Choroid plexus epithelial cell (primary cell): ENCODE measurements around the gene CA7.
A peak's percentile ranks its signal among the peaks of the same experiment; 100 is the strongest.
"Not testable (repeated sequence)": the region's sequence is repeated elsewhere in the genome, so short reads cannot be mapped to it uniquely, and the experiment has no call there.

ENCODE experiments used
- DNase-seq: peaks from one replicate; pipeline ENCODE4 v3.0.0-alpha.2; 2010; ENCODE audit warnings: low read depth
- H3K4me3 ChIP-seq: 2 replicates; pipeline ENCODE4 v1.5.1; 2011; ENCODE audit warnings: low read depth, mild to moderate bottlenecking, control low read depth, low read length, moderate library complexity
- TF ChIP-seq, protein P1 (sequence below): conservative IDR thresholded peaks from 2 replicates; pipeline ENCODE4 v1.5.1; 2011; ENCODE audit warnings: low read depth, mild to moderate bottlenecking, control low read depth, inconsistent platforms, low read length, moderate library complexity

CA7 gene

DNA sequence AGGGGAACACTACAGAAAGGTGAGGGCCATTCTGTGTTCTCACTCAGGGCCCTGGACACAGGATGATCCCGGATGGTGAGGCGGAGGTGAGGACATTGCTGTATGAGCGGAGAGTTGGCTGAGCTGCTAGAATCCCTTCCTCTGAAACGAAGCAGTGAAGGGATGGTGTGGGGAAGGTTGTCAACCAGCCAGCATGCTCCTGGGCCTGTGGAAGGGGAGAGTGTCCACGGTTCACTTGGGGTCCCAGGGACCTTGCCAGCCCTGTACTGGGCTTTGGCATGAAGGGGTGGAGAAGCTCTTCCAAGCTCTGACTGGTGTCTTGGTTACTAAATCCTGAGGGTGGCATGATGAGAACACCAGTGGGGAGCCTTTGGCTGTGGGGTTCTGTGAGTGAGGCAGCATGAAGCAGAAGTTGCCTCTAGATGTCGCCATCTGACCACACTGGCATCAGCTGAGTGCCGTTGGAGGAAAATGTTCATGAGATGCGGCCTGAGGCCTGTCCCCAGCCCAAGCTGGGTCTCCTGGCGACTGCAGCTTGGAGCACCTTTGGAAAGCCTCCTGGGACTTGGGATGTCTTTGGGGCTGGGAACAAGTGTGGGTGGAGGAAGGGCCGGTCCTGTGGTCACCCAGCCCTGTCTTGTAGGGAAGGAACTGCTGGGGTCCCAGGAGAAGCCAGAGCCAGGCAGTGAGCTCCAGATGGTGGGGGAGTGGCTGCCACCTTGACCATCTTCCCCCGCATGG lies 50.9 kb downstream of the CA7 start:
- TF ChIP-seq, protein P1, sequence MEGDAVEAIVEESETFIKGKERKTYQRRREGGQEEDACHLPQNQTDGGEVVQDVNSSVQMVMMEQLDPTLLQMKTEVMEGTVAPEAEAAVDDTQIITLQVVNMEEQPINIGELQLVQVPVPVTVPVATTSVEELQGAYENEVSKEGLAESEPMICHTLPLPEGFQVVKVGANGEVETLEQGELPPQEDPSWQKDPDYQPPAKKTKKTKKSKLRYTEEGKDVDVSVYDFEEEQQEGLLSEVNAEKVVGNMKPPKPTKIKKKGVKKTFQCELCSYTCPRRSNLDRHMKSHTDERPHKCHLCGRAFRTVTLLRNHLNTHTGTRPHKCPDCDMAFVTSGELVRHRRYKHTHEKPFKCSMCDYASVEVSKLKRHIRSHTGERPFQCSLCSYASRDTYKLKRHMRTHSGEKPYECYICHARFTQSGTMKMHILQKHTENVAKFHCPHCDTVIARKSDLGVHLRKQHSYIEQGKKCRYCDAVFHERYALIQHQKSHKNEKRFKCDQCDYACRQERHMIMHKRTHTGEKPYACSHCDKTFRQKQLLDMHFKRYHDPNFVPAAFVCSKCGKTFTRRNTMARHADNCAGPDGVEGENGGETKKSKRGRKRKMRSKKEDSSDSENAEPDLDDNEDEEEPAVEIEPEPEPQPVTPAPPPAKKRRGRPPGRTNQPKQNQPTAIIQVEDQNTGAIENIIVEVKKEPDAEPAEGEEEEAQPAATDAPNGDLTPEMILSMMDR, result peak; percentile 95
- H3K4me3 ChIP-seq, result no peak overlapping the region
- DNase-seq, result peak; percentile 86

DNA sequence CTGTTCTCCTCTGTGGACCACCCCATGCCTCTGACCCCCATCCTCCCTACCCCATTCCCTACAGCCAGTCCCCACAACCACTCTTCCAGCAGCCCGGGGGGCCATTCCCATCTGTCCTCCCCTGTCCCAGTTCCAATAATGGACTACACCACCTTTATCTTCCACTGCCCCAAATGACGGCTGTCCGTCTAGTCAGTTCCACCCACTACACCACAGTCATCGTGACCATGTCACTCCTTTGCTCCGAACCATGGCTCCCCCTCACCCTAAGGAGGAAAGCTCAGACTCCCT lies 51.4 kb downstream of the CA7 start:
- TF ChIP-seq, protein P1, result no peak
- no peak for DNase-seq
- no peak overlapping the region for H3K4me3 ChIP-seq

DNA sequence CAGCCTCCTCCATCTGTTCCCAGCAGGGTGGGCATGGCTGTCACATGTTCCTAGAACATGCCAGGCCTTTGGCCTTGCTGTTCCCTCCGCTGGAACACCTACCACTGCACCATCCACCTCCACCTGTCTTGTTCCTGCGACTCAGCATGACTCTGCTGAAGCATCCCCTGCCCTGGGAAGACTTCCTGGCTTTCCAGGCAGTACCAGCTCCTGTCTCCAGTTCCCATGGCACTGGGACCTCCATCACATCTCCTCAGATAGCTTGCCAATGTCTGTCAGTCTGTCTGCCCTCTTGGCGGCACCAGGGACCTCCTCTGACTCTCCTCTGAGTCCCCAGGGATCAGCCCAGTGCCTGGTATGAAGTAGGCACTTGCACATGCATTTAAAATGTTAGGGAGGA lies 51.8 kb downstream of the CA7 start:
- DNase-seq, result no peak
- H3K4me3 ChIP-seq, result no peak overlapping the region
- TF ChIP-seq, protein P1, result no peak

DNA sequence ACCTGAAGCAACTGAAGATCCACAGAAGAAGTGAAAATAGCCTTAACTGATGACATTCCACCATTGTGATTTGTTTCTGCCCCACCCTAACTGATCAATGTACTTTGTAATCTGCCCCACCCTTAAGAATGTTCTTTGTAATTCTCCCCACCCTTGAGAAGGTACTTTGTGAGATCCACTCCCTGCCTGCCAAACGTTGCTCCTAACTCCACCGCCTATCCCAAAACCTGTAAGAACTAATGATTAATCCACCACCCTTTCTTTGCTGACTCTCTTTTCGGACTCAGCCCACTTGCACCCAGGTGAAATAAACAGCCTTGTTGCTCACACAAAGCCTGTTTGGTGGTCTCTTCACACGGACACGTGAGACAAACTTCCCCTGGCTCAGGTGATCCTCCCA lies 52.5 kb downstream of the CA7 start:
- not testable (repeated sequence) for H3K4me3 ChIP-seq, DNase-seq

DNA sequence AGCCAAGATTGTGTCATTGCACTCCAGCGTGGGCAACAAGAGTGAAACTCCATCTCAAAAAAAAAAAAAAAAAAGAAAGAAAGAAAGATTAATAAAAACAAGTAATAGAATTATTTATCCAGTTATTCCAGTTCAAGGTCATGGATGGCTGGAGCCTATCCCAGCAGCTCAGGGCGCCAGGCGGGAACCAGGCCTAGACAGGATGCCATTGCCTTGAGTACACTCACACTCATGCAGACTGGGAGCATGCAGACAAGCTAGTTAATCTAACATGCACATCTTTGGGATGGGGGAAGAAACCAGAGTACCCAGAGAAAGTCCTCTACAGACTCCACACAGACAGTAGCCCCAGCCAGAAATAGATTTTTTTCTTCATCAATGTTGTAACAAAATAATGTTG lies 54.0 kb downstream of the CA7 start:
- TF ChIP-seq, protein P1, result no peak
- no peak overlapping the region for H3K4me3 ChIP-seq
- no peak for DNase-seq

DNA sequence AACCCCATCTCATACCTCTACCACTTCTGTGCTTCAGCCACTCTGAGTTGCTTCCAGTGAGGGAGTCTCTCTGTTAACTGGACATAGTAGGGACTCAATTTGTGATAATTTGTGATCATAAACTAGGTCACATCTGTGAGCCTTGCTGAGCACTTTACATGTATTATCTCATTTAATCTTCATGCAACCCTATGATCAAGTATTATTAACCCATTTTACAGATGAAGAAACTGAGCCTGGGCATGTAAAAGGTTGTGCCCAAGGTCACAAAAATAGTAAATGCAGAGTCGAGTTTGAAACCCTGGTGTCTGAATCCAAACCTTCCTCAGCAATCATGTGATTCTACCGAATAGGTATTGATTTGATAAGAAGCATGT lies 54.7 kb downstream of the CA7 start:
- TF ChIP-seq, protein P1, result no peak
- no peak for DNase-seq
- H3K4me3 ChIP-seq, result no peak overlapping the region

DNA sequence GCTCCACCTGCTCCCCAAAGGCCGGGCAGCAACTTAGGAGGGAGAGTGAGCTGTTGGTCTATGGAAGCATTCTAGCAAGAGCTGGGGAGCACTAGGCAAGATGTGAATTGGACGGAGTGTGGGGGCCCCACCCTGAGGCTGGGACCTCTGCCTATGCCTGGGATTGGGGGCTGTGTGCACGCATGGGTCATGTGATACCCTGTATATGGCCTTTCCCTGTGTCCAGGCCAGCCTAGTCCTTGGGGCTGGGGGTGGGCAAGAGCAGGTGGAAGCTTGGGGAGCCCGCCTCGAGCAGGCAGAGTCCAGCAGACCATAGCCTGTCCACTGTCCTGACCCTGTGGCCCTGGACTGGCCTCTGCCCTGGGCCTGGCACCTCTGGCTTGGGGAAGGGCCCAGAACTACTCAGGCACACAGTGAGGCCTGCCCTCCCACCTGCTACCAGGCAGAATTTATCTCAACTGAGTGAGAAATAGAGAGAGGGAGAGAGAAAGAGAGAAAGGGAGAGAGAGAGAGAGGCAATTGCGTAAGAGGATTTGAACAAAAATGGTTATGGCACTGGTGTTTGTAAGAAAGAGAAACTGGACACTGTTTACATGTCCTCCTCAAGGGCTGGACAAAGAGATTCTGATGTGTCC lies 55.2 kb downstream of the CA7 start:
- TF ChIP-seq, protein P1, result no peak
- peak; percentile 65 for DNase-seq
- H3K4me3 ChIP-seq, result no peak overlapping the region
